Left ventricle myocardium inferior (tissue), 1 donor: ENCODE results near the gene NTNG2. TPM values are rescaled to one million over a fixed set of nuclear protein-coding genes. Genes with fewer than 3 reads are reported as not detected.

ENCODE experiments used
- DNase-seq: peaks from one replicate; pipeline ENCODE4 v3.0.0-alpha.2; 2020
- H3K27ac ChIP-seq: fragments of 200-600 bp; replicated peaks from 2 replicates; pipeline ENCODE4 v1.8.0; 2021
- H3K27me3 ChIP-seq: fragments of 200-600 bp; 2 replicates; pipeline ENCODE4 v1.8.0; 2021; ENCODE audit warnings: low read depth
- H3K36me3 ChIP-seq: fragments of 200-600 bp; 2 replicates; pipeline ENCODE4 v1.8.0; 2021
- H3K4me1 ChIP-seq: fragments of 200-600 bp; 2 replicates; pipeline ENCODE4 v1.8.0; 2021
- H3K4me3 ChIP-seq: fragments of 200-600 bp; 2 replicates; pipeline ENCODE4 v1.8.0; 2021; ENCODE audit warnings: mild to moderate bottlenecking, moderate library complexity
- H3K9me3 ChIP-seq: fragments of 200-600 bp; replicated peaks from 2 replicates; pipeline ENCODE4 v1.8.0; 2021
- CTCF ChIP-seq: fragments of 200-600 bp; IDR thresholded peaks from 2 replicates; pipeline ENCODE4 v1.8.0; 2021; ENCODE audit warnings: antibody characterized with exemption, mild to moderate bottlenecking, borderline replicate concordance
- intact Hi-C: fragments of 100-400 bp; cut with micrococcal nuclease; formaldehyde crosslinking; loops from one replicate; pipeline ENCODE4 v1.11.0; 2022
- total RNA-seq: library from RNA; stranded (reverse); fragmentation: NEBNext Ultra II Directional; extraction: Animal tissue kit (Norgen Biotek cat#: 25700); gene quantifications from one replicate; pipeline ENCODE4 v1.2.1, GENCODE V29; 2021
- donor health status: DM: no; HTN: yes; CAD: no; lungs with severe emphysema.

The NTNG2 gene
- total RNA-seq, 1 donor from 2014 or later: 1.9 TPM

- Histone ChIP-seq H3K27ac (no peak overlapping the region), H3K9me3 (no peaks in the 10 kb centered on the region), H3K4me3 (no peak overlapping the region), H3K27me3 (no peaks in the 10 kb centered on the region), H3K36me3 (peaks cover 85% of the 10 kb centered on the region), H3K4me1 (peaks cover 23% of the 10 kb centered on the region)
- no peak for DNase-seq
- intact Hi-C loops: no loop called here
- no peak for TF ChIP-seq CTCF
These were observed 125.5 kb downstream of the NTNG2 start for GRCh38 chr9:132287256-132287760.

GRCh38 chr9:132288361-132288760 is 126.5 kb downstream of the NTNG2 start:
- H3K4me3 ChIP-seq: no peak overlapping the region
- peaks cover 83% of the 10 kb centered on the region for H3K36me3 ChIP-seq
- no peak for TF ChIP-seq CTCF
- peaks cover 23% of the 10 kb centered on the region for H3K4me1 ChIP-seq
- no peaks in the 10 kb centered on the region for H3K9me3 ChIP-seq
- DNase-seq: no peak
- intact Hi-C loops: no loop called here
- no peaks in the 10 kb centered on the region for H3K27me3 ChIP-seq
- peak overlapping the region; percentile 49 for H3K27ac ChIP-seq

- Histone ChIP-seq H3K9me3 (no peaks in the 10 kb centered on the region), H3K4me1 (peaks cover 23% of the 10 kb centered on the region), H3K36me3 (peaks cover 82% of the 10 kb centered on the region), H3K27me3 (no peaks in the 10 kb centered on the region), H3K4me3 (no peak overlapping the region), H3K27ac (peak overlapping the region; percentile 49)
- intact Hi-C loops: no loop called here
- no peak for DNase-seq
- no peak for TF ChIP-seq CTCF
These were observed 127.1 kb downstream of the NTNG2 start for GRCh38 chr9:132288966-132289365.

- Histone ChIP-seq H3K27me3 (no peaks in the 10 kb centered on the region), H3K4me3 (no peak overlapping the region), H3K9me3 (no peaks in the 10 kb centered on the region), H3K36me3 (peaks cover 82% of the 10 kb centered on the region), H3K27ac (no peak overlapping the region), H3K4me1 (peaks cover 18% of the 10 kb centered on the region)
- TF ChIP-seq CTCF: no peak
- intact Hi-C loops: no loop called here
- DNase-seq: no peak
These were observed 131.4 kb downstream of the NTNG2 start for GRCh38 chr9:132293145-132293721.

Other genes starting within 250 kb of the NTNG2 start
- gene MED27, start 82.2 kb upstream of the NTNG2 start, total RNA-seq: 16.3 TPM
- gene SETX, start 192.9 kb downstream of the NTNG2 start, total RNA-seq: 23.3 TPM
- gene TTF1, start 244.8 kb downstream of the NTNG2 start, total RNA-seq: 16.2 TPM
- 2.5 TPM for gene CFAP77, start 248.2 kb downstream of the NTNG2 start, total RNA-seq